K562 (cell line): ENCODE measurements around the gene PPIE. TPM values are rescaled to one million over a fixed set of nuclear protein-coding genes. Genes with fewer than 3 reads are reported as not detected.

Experiments used
- ATAC-seq: fragments of 200-7000 bp; cut with Tn5 transposase; 3 replicates; pipeline ENCODE4 v1.9.1; 2020; ENCODE audit warnings: moderate library complexity
- BruUV-seq: library from RNA; stranded (reverse); fragments of 400-500 nt; replicated peaks from 2 replicates; lab custom pipeline; 2021; lab: Mats Ljungman, UMichigan
- CTCF ChIA-PET: fragments of 300-600 bp; formaldehyde crosslinking; extraction: SDS; loops from one replicate; lab custom pipeline; 2021; ENCODE audit warnings: low intra/inter-chr PET ratio; lab: Yijun Ruan, JAX
- POLR2A ChIA-PET: fragments of 300-600, 350-650 bp; sonication (Branson Sonifier 250); formaldehyde crosslinking; extraction: SDS; loops from one replicate; lab custom pipeline; 2021; ENCODE audit warnings: antibody characterized with exemption, inconsistent platforms; lab: Yijun Ruan, JAX
- DNase-seq, 4 experiments: peaks; one replicate each; pipeline versions ENCODE4 v3.0.0 to v3.0.0-alpha.2; 2011 to 2018; ENCODE audit warnings: low spot score in 3 of 4, mixed read lengths in 3 of 4; ENCODE audit errors: extremely low read depth in 1 of 4
- FAIRE-seq: peaks from 2 replicates; lab custom pipeline; 2011; peaks lifted over from hg19 to GRCh38; lab: Jason Lieb, UNC
- H2AFZ ChIP-seq: 2 replicates; pipeline ENCODE4 v1.6.0; 2011; ENCODE audit warnings: low read depth, low read length, control low read depth, inconsistent platforms
- H3K27ac ChIP-seq: fragments of 200-600 bp; 3 replicates; pipeline ENCODE4 v1.8.0; 2011; ENCODE audit warnings: low read depth, mild to moderate bottlenecking, control low read depth, inconsistent platforms, low read length, moderate library complexity, mixed read lengths; ENCODE audit errors: extremely low read depth
- H3K27me3 ChIP-seq, 2 experiments: fragments of 300-600 bp in 1 of 2; 2 replicates in 1 of 2; 3 replicates in 1 of 2; pipeline versions ENCODE4 v1.6.0 to v1.8.0; 2011; ENCODE audit warnings: inconsistent platforms in 2 of 2, low read length in 2 of 2, mild to moderate bottlenecking in 1 of 2, mixed read lengths in 1 of 2, moderate library complexity in 1 of 2; ENCODE audit not compliant: control insufficient read depth in 2 of 2, insufficient read depth in 2 of 2
- H3K36me3 ChIP-seq: fragments of 300-600 bp; 3 replicates; pipeline ENCODE4 v1.8.0; 2011; ENCODE audit warnings: mild to moderate bottlenecking, low read length, inconsistent platforms; ENCODE audit not compliant: control insufficient read depth, insufficient read depth
- H3K4me1 ChIP-seq, 2 experiments: fragments of 200-600 bp in 1 of 2; replicated peaks in 1 of 2; 2 replicates in 1 of 2; 3 replicates in 1 of 2; pipeline versions ENCODE4 v1.5.1 to v1.8.0; 2011; ENCODE audit warnings: inconsistent platforms in 2 of 2, low read length in 2 of 2, mild to moderate bottlenecking in 1 of 2, mixed read lengths in 1 of 2, moderate library complexity in 1 of 2; ENCODE audit not compliant: control insufficient read depth in 2 of 2, insufficient read depth in 2 of 2
- H3K4me2 ChIP-seq: 2 replicates; pipeline ENCODE4 v1.6.1; 2011; ENCODE audit warnings: low read length, control low read depth, inconsistent platforms, mixed read lengths; ENCODE audit not compliant: insufficient read depth
- H3K4me3 ChIP-seq: fragments of 200-600 bp; sonication (generic), shearing (Covaris generic); 2 replicates; pipeline ENCODE4 v1.5.1; 2016; ENCODE audit warnings: control low read depth, inconsistent platforms
- H3K79me2 ChIP-seq: fragments of 200-600 bp; 3 replicates; pipeline ENCODE4 v1.8.0; 2011; ENCODE audit warnings: low read length, inconsistent platforms; ENCODE audit not compliant: control insufficient read depth, insufficient read depth
- H3K9ac ChIP-seq, 2 experiments: 2 replicates each; pipeline versions ENCODE4 v1.6.0 to v1.6.1; 2011; ENCODE audit warnings: low read depth in 2 of 2, low read length in 2 of 2, control low read depth in 1 of 2, inconsistent platforms in 1 of 2, mild to moderate bottlenecking in 1 of 2, mixed read lengths in 1 of 2; ENCODE audit not compliant: insufficient read depth in 1 of 2
- H3K9me1 ChIP-seq: one replicate; pipeline ENCODE4 v1.6.0; 2011; ENCODE audit warnings: inconsistent platforms, mild to moderate bottlenecking, low read length, moderate library complexity; ENCODE audit not compliant: control insufficient read depth, insufficient read depth
- H3K9me3 ChIP-seq: replicated peaks from 2 replicates; pipeline ENCODE4 v1.5.1; 2011; ENCODE audit warnings: low read depth, low read length, inconsistent platforms; ENCODE audit not compliant: control insufficient read depth, insufficient read depth
- H4K20me1 ChIP-seq: replicated peaks from 2 replicates; pipeline ENCODE4 v1.6.1; 2011; ENCODE audit warnings: low read length, inconsistent platforms, mixed read lengths; ENCODE audit not compliant: control insufficient read depth, insufficient read depth
- E2F6 ChIP-seq, 2 experiments: IDR thresholded peaks; 2 replicates each; pipeline ENCODE4 v1.6.1; 2011; ENCODE audit warnings: borderline replicate concordance in 1 of 2, control low read depth in 1 of 2, low read depth in 1 of 2, low read length in 1 of 2, mild to moderate bottlenecking in 1 of 2, mixed read lengths in 1 of 2, moderate library complexity in 1 of 2; ENCODE audit not compliant: insufficient read depth in 1 of 2, insufficient read length in 1 of 2, poor library complexity in 1 of 2, severe bottlenecking in 1 of 2; ENCODE audit errors: extremely low read depth in 1 of 2
- JUND ChIP-seq, 2 experiments: IDR thresholded peaks; 2 replicates in 1 of 2; 3 replicates in 1 of 2; pipeline ENCODE4 v1.6.1; 2011; ENCODE audit warnings: borderline replicate concordance in 2 of 2, low read depth in 2 of 2, low read length in 2 of 2, improper control_type of control experiment in 1 of 2, missing biosample characterization in 1 of 2, missing genetic modification characterization in 1 of 2, missing genetic modification reagents in 1 of 2
- KLF16 ChIP-seq: IDR thresholded peaks from 2 replicates; pipeline ENCODE4 v1.6.1; 2016; ENCODE audit warnings: antibody characterized with exemption
- NCOA6 ChIP-seq: fragments of 450-650 bp; IDR thresholded peaks from 2 replicates; pipeline ENCODE4 v1.6.1; 2017; ENCODE audit warnings: mild to moderate bottlenecking
- TAL1 ChIP-seq: fragments of 450-650 bp; IDR thresholded peaks from 2 replicates; pipeline ENCODE4 v1.6.1; 2016; ENCODE audit warnings: mild to moderate bottlenecking
- U2AF1 ChIP-seq: fragments of 200-400 bp; formaldehyde crosslinking; optimal IDR thresholded peaks from 2 replicates; pipeline ENCODE3; 2017; ENCODE audit warnings: mild to moderate bottlenecking, low read depth, low read length, moderate library complexity
- ZC3H4 ChIP-seq: sonication (generic); formaldehyde crosslinking; IDR thresholded peaks from 2 replicates; pipeline ENCODE4 v1.9.0; 2021; ENCODE audit warnings: missing genetic modification reagents, borderline replicate concordance
- ZFX ChIP-seq: sonication (generic); formaldehyde crosslinking; IDR thresholded peaks from 2 replicates; pipeline ENCODE4 v1.8.0; 2022; ENCODE audit warnings: mild to moderate bottlenecking, missing genetic modification reagents, moderate library complexity
- ZNF124 ChIP-seq: sonication (generic); formaldehyde crosslinking; IDR thresholded peaks from 2 replicates; pipeline ENCODE4 v1.8.1; 2022; ENCODE audit warnings: missing genetic modification reagents
- ZNF512 ChIP-seq: IDR thresholded peaks from 2 replicates; pipeline ENCODE4 v1.6.1; 2016; ENCODE audit warnings: missing genetic modification characterization, missing compliant biosample characterization
- WGBS: fragments of 100-300 bp; shearing (Covaris generic); methylation state at CpG from one replicate; pipeline ENCODE4 v1.1.6; 2016; ENCODE audit warnings: low coverage, mixed read lengths; ENCODE audit not compliant: insufficient coverage; ENCODE audit errors: missing lambda C conversion rate; 5-methylcytosine and 5-hydroxymethylcytosine counted together
- in situ Hi-C: fragments of 300-500 bp; cut with MboI; formaldehyde crosslinking; loops from 4 replicates; pipeline ENCODE4 v1.15.0; 2018; ENCODE audit warnings: inconsistent platforms, mixed read lengths
- intact Hi-C: fragments of 100-400 bp; cut with micrococcal nuclease; formaldehyde crosslinking; loops from 2 replicates; pipeline ENCODE4 v1.14.2; 2022
- polyA plus RNA-seq, 8 experiments: library from polyadenylated mRNA; depleted of rRNA in 4 of 8; stranded (reverse) in 5 of 8; unstranded in 3 of 8; fragments of >200 nt; fragmentation: Nextera tagmentation in 2 of 8; fragmentation: Illumina TruSeq in 1 of 8; extraction: Ambion mirVana in 2 of 8; extraction: Trizol in 1 of 8; gene quantifications; 2 replicates each; pipeline versions ENCODE4 v1.2.1 to v1.2.3, GENCODE V29; 2011 to 2014; ENCODE audit warnings: inconsistent platforms in 1 of 8, missing spikeins in 1 of 8
- total RNA-seq, 7 experiments: library from RNA; depleted of rRNA in 6 of 7; stranded (reverse); fragments of >200 nt in 6 of 7; fragmentation: Illumina TruSeq in 2 of 7; extraction: Trizol in 2 of 7; gene quantifications; 2 replicates each; pipeline versions ENCODE4 v1.2.1 to v1.2.3, GENCODE V29; 2011 to 2021; ENCODE audit warnings: low replicate concordance in 1 of 7

PPIE gene
- total and polyA plus RNA-seq, 9 of the 15 experiments (the other 6 are each of a cell fraction or from before 2014, with no cell fraction given): 75.4 to 444 (median 131) TPM

- H2AFZ ChIP-seq: peak overlapping the region; percentile 97
- H3K27me3 ChIP-seq: peaks cover 0 to 11% of the 10 kb centered on the region in 2 experiments; a peak in 1 of 5 replicates
- H3K27ac ChIP-seq: no peak overlapping the region
- peak; percentile 69 for ATAC-seq
- in situ Hi-C loops (no loop called here), intact Hi-C loops (no loop called here)
- no peaks in the 10 kb centered on the region for H3K9me3 ChIP-seq
- peak in 2 of 4 experiments; percentile 72 to 74 for DNase-seq
- no peaks in the 10 kb centered on the region for H3K9me1 ChIP-seq
- WGBS: 1% methylated on average over 12 of the region's 51 CpGs
- TF ChIP-seq JUND (IDR thresholded peaks at IDR 0.05; ENCODE audit: borderline replicate concordance, low read depth, low read length): no peak
- TF ChIP-seq JUND (tag; IDR thresholded peaks at IDR 0.05; ENCODE audit: borderline replicate concordance, low read depth, low read length): no peak
- 0 out of 2 replicates have a peak, but pooled peaks have one; percentile 61 for TF ChIP-seq NCOA6
- ChIA-PET POLR2A (interaction anchor here (0.6 kb wide), 1 partner anchor 45 kb away, joined by 3 read pairs; no protein-coding TSS in a partner anchor), CTCF (no interaction called here)
- no peaks in the 10 kb centered on the region for H4K20me1 ChIP-seq
- H3K36me3 ChIP-seq: no peaks in the 10 kb centered on the region
- peak overlapping the region; percentile 61 for H3K4me3 ChIP-seq
- FAIRE-seq: no peak
- peak overlapping the region; percentile 87; the same call in 1 of the 2 replicates for H3K4me2 ChIP-seq
- H3K4me1 ChIP-seq: peaks cover 0 to 19% of the 10 kb centered on the region in 2 experiments; a peak in 4 of 5 replicates
- H3K79me2 ChIP-seq: no peaks in the 10 kb centered on the region
- peak overlapping the region in 1 of 2 experiments; percentile 97; a peak in 2 of 4 replicates for H3K9ac ChIP-seq
- no TSS peak for BruUV-seq
Measured at GRCh38 chr1:39788426-39788757, 49.7 kb downstream of the PPIE start.

- no peaks in the 10 kb centered on the region for H3K9me3 ChIP-seq
- H3K36me3 ChIP-seq: no peaks in the 10 kb centered on the region
- peak within 1 kb of the TSS; percentile 97 for H2AFZ ChIP-seq
- DNase-seq: peak; percentile 79 to 99 (median 98)
- no peaks in the 10 kb centered on the region for H3K79me2 ChIP-seq
- H3K4me3 ChIP-seq: peak within 1 kb of the TSS; percentile 61
- H3K9me1 ChIP-seq: no peaks in the 10 kb centered on the region
- no peak for FAIRE-seq
- H4K20me1 ChIP-seq: no peaks in the 10 kb centered on the region
- H3K27ac ChIP-seq: peak within 1 kb of the TSS; percentile 69
- peak; percentile 94 for ATAC-seq
- peak within 1 kb of the TSS; percentile 87 for H3K4me2 ChIP-seq
- peaks cover 0 to 6% of the 10 kb centered on the region in 2 experiments; a peak in 1 of 5 replicates for H3K27me3 ChIP-seq
- 5% methylated on average over 40 of the region's 91 CpGs for WGBS
- peaks cover 0 to 21% of the 10 kb centered on the region in 2 experiments; a peak in 4 of 5 replicates for H3K4me1 ChIP-seq
- peak within 1 kb of the TSS; percentile 50 to 97 for H3K9ac ChIP-seq
- TSS peak; percentile 68 for BruUV-seq
- ChIA-PET CTCF (no interaction called here), POLR2A (interaction anchor here (0.6 kb wide), 2 partner anchors 17 to 44 kb away, joined by 3 read pairs; no protein-coding TSS in a partner anchor)
- in situ Hi-C loops (no loop called here), intact Hi-C loops (no loop called here)
- TF ChIP-seq ZC3H4 (CRISPR knock-in tag) (peak; percentile 74; the same call in 1 of the 2 replicates), ZNF512 (no peak), ZFX (peak; percentile 69), TAL1 (no peak), KLF16 (no peak), E2F6 (IDR thresholded peaks at IDR 0.05; ENCODE audit: borderline replicate concordance in 1 of 2, extremely low read depth in 1 of 2, insufficient read depth in 1 of 2, insufficient read length in 1 of 2, low read depth in 1 of 2, low read length in 1 of 2, poor library complexity in 1 of 2, severe bottlenecking in 1 of 2) (peak; percentile 90 to 97), U2AF1 (no peak), ZNF124 (CRISPR knock-in tag) (no peak; the same call in 1 of the 2 replicates)
Measured at GRCh38 chr1:39788758-39789570, 50.3 kb downstream of the PPIE start, which contains the start of gene BMP8B. Gene BMP8B (minus strand): TSS chr1:39788865. CDS start chr1:39788485, 380 bp downstream.
